SK-N-MC (cell line): ENCODE data around the gene UGT1A9.

Experiments
- DNase-seq: peaks from one replicate; pipeline ENCODE4 v3.0.0-alpha.2; 2011; ENCODE audit warnings: low read depth, low spot score
- H3K27ac ChIP-seq: fragments of 200-600 bp; sonication (generic); 2 replicates; pipeline ENCODE4 v1.5.1; 2016; ENCODE audit warnings: mixed run types
- H3K36me3 ChIP-seq: fragments of 200-600 bp; sonication (generic); 2 replicates; pipeline ENCODE4 v1.6.1; 2017; ENCODE audit warnings: antibody characterized with exemption, low read length, mixed read lengths; ENCODE audit not compliant: insufficient read depth
- H3K4me3 ChIP-seq: fragments of 200-600 bp; sonication (generic); 2 replicates; pipeline ENCODE4 v1.5.1; 2016
- H3K9ac ChIP-seq: fragments of 200-600 bp; sonication (generic); 2 replicates; pipeline ENCODE4 v1.8.0; 2017; ENCODE audit warnings: mixed run types, mixed read lengths; ENCODE audit not compliant: insufficient read length
- H3K9me3 ChIP-seq: fragments of 200-600 bp; sonication (generic); 2 replicates; pipeline ENCODE4 v1.6.1; 2017; ENCODE audit warnings: low read depth, mild to moderate bottlenecking, antibody characterized with exemption, low read length, moderate library complexity, mixed read lengths
- EZH2 ChIP-seq: fragments of 200-600 bp; sonication (generic); IDR thresholded peaks from one replicate; pipeline ENCODE4 v1.6.1; 2017; ENCODE audit warnings: antibody characterized with exemption
- FOXP2 ChIP-seq: optimal IDR thresholded peaks from 2 replicates; pipeline ENCODE3; 2011; ENCODE audit warnings: mild to moderate bottlenecking, moderate library complexity; ENCODE audit not compliant: insufficient read depth; ENCODE audit errors: extremely low read length, control extremely low read depth
- POLR2AphosphoS5 ChIP-seq: IDR thresholded peaks from 2 replicates; pipeline ENCODE4 v1.6.1; 2012; ENCODE audit warnings: mild to moderate bottlenecking, low read depth, low read length, borderline replicate concordance

Gene UGT1A9

GRCh38 chr2:233772153-233772552, 100.5 kb downstream of the UGT1A9 start:
- Histone ChIP-seq H3K4me3 (no peak overlapping the region), H3K36me3 (no peaks in the 10 kb centered on the region), H3K9me3 (no peaks in the 10 kb centered on the region), H3K9ac (no peak overlapping the region), H3K27ac (no peak overlapping the region)
- DNase-seq: no peak
- no peak for TF ChIP-seq POLR2AphosphoS5
- no peak for TF ChIP-seq EZH2
- no peak for TF ChIP-seq FOXP2

GRCh38 chr2:233772583-233772982, 100.9 kb downstream of the UGT1A9 start:
- Histone ChIP-seq H3K9ac (no peak overlapping the region), H3K4me3 (no peak overlapping the region), H3K9me3 (no peaks in the 10 kb centered on the region), H3K27ac (no peak overlapping the region), H3K36me3 (no peaks in the 10 kb centered on the region)
- no peak for DNase-seq
- TF ChIP-seq EZH2 (no peak), FOXP2 (no peak), POLR2AphosphoS5 (no peak)

GRCh38 chr2:233773854-233774253, 102.2 kb downstream of the UGT1A9 start:
- no peaks in the 10 kb centered on the region for H3K9me3 ChIP-seq
- TF ChIP-seq FOXP2 (no peak), EZH2 (no peak), POLR2AphosphoS5 (no peak)

GRCh38 chr2:233775414-233775813, 103.7 kb downstream of the UGT1A9 start:
- no peak overlapping the region for H3K27ac ChIP-seq
- H3K36me3 ChIP-seq: no peaks in the 10 kb centered on the region
- no peaks in the 10 kb centered on the region for H3K9me3 ChIP-seq
- TF ChIP-seq FOXP2: no peak
- DNase-seq: no peak
- no peak overlapping the region for H3K4me3 ChIP-seq
- no peak overlapping the region for H3K9ac ChIP-seq

More at GRCh38 chr2:233773854-233774253, 102.2 kb downstream of the UGT1A9 start:
- Histone ChIP-seq H3K36me3 (no peaks in the 10 kb centered on the region), H3K4me3 (no peak overlapping the region), H3K9ac (no peak overlapping the region), H3K27ac (no peak overlapping the region)
- no peak for DNase-seq

- TF ChIP-seq POLR2AphosphoS5: no peak
- TF ChIP-seq EZH2: no peak
- TF ChIP-seq FOXP2: no peak
- H3K9me3 ChIP-seq: no peaks in the 10 kb centered on the region; the same call in 1 of the 2 replicates
- no peak within 1 kb of the TSS for H3K9ac ChIP-seq
- DNase-seq: no peak
- H3K4me3 ChIP-seq: no peak within 1 kb of the TSS
- H3K27ac ChIP-seq: no peak within 1 kb of the TSS
- H3K36me3 ChIP-seq: no peaks in the 10 kb centered on the region
Measured at GRCh38 chr2:233778030-233778429, 106.3 kb downstream of the UGT1A9 start, which contains the start of gene MROH2A. Gene MROH2A, plus strand, starts transcription at chr2:233778330. Its CDS starts 1,029 bp downstream, at chr2:233779359.

GRCh38 chr2:233779722-233780121, 108.0 kb downstream of the UGT1A9 start:
- H3K9ac ChIP-seq: no peak overlapping the region
- no peak overlapping the region for H3K27ac ChIP-seq
- no peak for TF ChIP-seq FOXP2
- no peak for TF ChIP-seq EZH2
- no peak for TF ChIP-seq POLR2AphosphoS5
- DNase-seq: no peak
- H3K9me3 ChIP-seq: peaks cover 4% of the 10 kb centered on the region; the same call in 1 of the 2 replicates
- no peak overlapping the region for H3K4me3 ChIP-seq
- H3K36me3 ChIP-seq: no peaks in the 10 kb centered on the region

- no peak overlapping the region for H3K27ac ChIP-seq
- no peak for DNase-seq
- TF ChIP-seq FOXP2: no peak
- TF ChIP-seq POLR2AphosphoS5: no peak
- TF ChIP-seq EZH2: no peak
- peaks cover 4% of the 10 kb centered on the region; the same call in 1 of the 2 replicates for H3K9me3 ChIP-seq
- no peak overlapping the region for H3K9ac ChIP-seq
- H3K36me3 ChIP-seq: no peaks in the 10 kb centered on the region
- H3K4me3 ChIP-seq: no peak overlapping the region
Measured at GRCh38 chr2:233780771-233781170, 109.1 kb downstream of the UGT1A9 start.

- Histone ChIP-seq H3K4me3 (no peak overlapping the region), H3K9me3 (no peaks in the 10 kb centered on the region; the same call in 1 of the 2 replicates), H3K27ac (peak overlapping the region; percentile 82), H3K9ac (no peak overlapping the region), H3K36me3 (peaks cover 5% of the 10 kb centered on the region; the same call in 1 of the 2 replicates)
- no peak for DNase-seq
- TF ChIP-seq POLR2AphosphoS5 (no peak), EZH2 (no peak), FOXP2 (no peak)
Measured at GRCh38 chr2:233789554-233789953, 117.9 kb downstream of the UGT1A9 start.

- Histone ChIP-seq H3K27ac (peak overlapping the region; percentile 69), H3K4me3 (peak overlapping the region; percentile 67), H3K36me3 (peaks cover 7% of the 10 kb centered on the region; the same call in 1 of the 2 replicates), H3K9me3 (no peaks in the 10 kb centered on the region; the same call in 1 of the 2 replicates), H3K9ac (peak overlapping the region; percentile 53)
- no peak for TF ChIP-seq POLR2AphosphoS5
- no peak for TF ChIP-seq EZH2
- no peak for TF ChIP-seq FOXP2
- DNase-seq: no peak
Measured at GRCh38 chr2:233791151-233791882, 119.6 kb downstream of the UGT1A9 start.
